ENCODE measurements around the gene IFTAP. TPM values are rescaled to one million over a fixed set of nuclear protein-coding genes. Genes with fewer than 3 reads are reported as not detected.

The IFTAP gene
- total RNA-seq, 1 donor from 2014 or later = 33.1 TPM

GRCh38 chr11:36574486-36574885 is 19.8 kb upstream of the IFTAP start:
- Mint-ChIP-seq H3K27me3 (peaks cover 31% of the 10 kb centered on the region), H3K36me3 (no peaks in the 10 kb centered on the region), H3K27ac (no peak overlapping the region), H3K9me3 (no peaks in the 10 kb centered on the region), H3K4me1 (ENCODE audit: unreplicated experiment) (no peaks in the 10 kb centered on the region), H3K4me3 (no peak overlapping the region)
- DNase-seq (ENCODE audit: extremely low spot score, unreplicated experiment) = no peak
- no peak for TF ChIP-seq CTCF (conservative IDR thresholded peaks at IDR 0.05)

GRCh38 chr11:36577373-36577772 is 16.9 kb upstream of the IFTAP start:
- peaks cover 16% of the 10 kb centered on the region for H3K27me3 Mint-ChIP-seq
- H3K9me3 Mint-ChIP-seq = peaks cover 4% of the 10 kb centered on the region
- DNase-seq (ENCODE audit: extremely low spot score, unreplicated experiment) = no peak
- H3K4me1 Mint-ChIP-seq (ENCODE audit: unreplicated experiment) = no peaks in the 10 kb centered on the region
- TF ChIP-seq CTCF (conservative IDR thresholded peaks at IDR 0.05) = no peak
- no peaks in the 10 kb centered on the region for H3K36me3 Mint-ChIP-seq
- H3K4me3 Mint-ChIP-seq = no peak overlapping the region
- H3K27ac Mint-ChIP-seq = no peak overlapping the region

GRCh38 chr11:36577859-36578258 is 16.4 kb upstream of the IFTAP start:
- no peaks in the 10 kb centered on the region for H3K4me1 Mint-ChIP-seq (ENCODE audit: unreplicated experiment)
- H3K9me3 Mint-ChIP-seq = peaks cover 4% of the 10 kb centered on the region
- H3K4me3 Mint-ChIP-seq = no peak overlapping the region
- peaks cover 12% of the 10 kb centered on the region for H3K27me3 Mint-ChIP-seq
- H3K36me3 Mint-ChIP-seq = no peaks in the 10 kb centered on the region
- no peak overlapping the region for H3K27ac Mint-ChIP-seq
- no peak for DNase-seq (ENCODE audit: extremely low spot score, unreplicated experiment)
- TF ChIP-seq CTCF (conservative IDR thresholded peaks at IDR 0.05) = no peak

- Mint-ChIP-seq H3K9me3 (peaks cover 4% of the 10 kb centered on the region), H3K27me3 (peaks cover 14% of the 10 kb centered on the region), H3K36me3 (no peaks in the 10 kb centered on the region), H3K4me3 (no peak overlapping the region), H3K27ac (no peak overlapping the region), H3K4me1 (ENCODE audit: unreplicated experiment) (no peaks in the 10 kb centered on the region)
- DNase-seq (ENCODE audit: extremely low spot score, unreplicated experiment) = no peak
- no peak for TF ChIP-seq CTCF (conservative IDR thresholded peaks at IDR 0.05)
These were observed 15.8 kb upstream of the IFTAP start for GRCh38 chr11:36578458-36578857.

- Mint-ChIP-seq H3K27ac (no peak overlapping the region), H3K4me1 (ENCODE audit: unreplicated experiment) (no peaks in the 10 kb centered on the region), H3K9me3 (peaks cover 4% of the 10 kb centered on the region), H3K4me3 (no peak overlapping the region), H3K36me3 (no peaks in the 10 kb centered on the region), H3K27me3 (peaks cover 28% of the 10 kb centered on the region)
- no peak for TF ChIP-seq CTCF (conservative IDR thresholded peaks at IDR 0.05)
- DNase-seq (ENCODE audit: extremely low spot score, unreplicated experiment) = no peak
These were observed 12.8 kb upstream of the IFTAP start for GRCh38 chr11:36581536-36581935.

- H3K36me3 Mint-ChIP-seq = no peaks in the 10 kb centered on the region
- DNase-seq (ENCODE audit: extremely low spot score, unreplicated experiment) = no peak
- H3K9me3 Mint-ChIP-seq = peaks cover 4% of the 10 kb centered on the region
- H3K4me3 Mint-ChIP-seq = no peak overlapping the region
- H3K4me1 Mint-ChIP-seq (ENCODE audit: unreplicated experiment) = no peaks in the 10 kb centered on the region
- no peak for TF ChIP-seq CTCF (conservative IDR thresholded peaks at IDR 0.05)
- H3K27ac Mint-ChIP-seq = no peak overlapping the region
- peaks cover 49% of the 10 kb centered on the region for H3K27me3 Mint-ChIP-seq
These were observed 10.6 kb upstream of the IFTAP start for GRCh38 chr11:36583667-36584066.

Measured in type B pancreatic cell (in vitro differentiated cells).